ENCODE data around the gene INTS1.

Gene INTS1

GRCh38 chr7:1505731-1506550, 1.8 kb upstream of the INTS1 start:
- no peak for DNase-seq

- no peak for DNase-seq
Measured at GRCh38 chr7:1503390-1503789, 799 bp downstream of the INTS1 start.

- no peak for DNase-seq
Measured at GRCh38 chr7:1502845-1503244, 1.3 kb downstream of the INTS1 start.

- no peak for DNase-seq
Measured at GRCh38 chr7:1501487-1502270, 2.5 kb downstream of the INTS1 start.

- no peak for DNase-seq
Measured at GRCh38 chr7:1500064-1500807, 4.0 kb downstream of the INTS1 start.

- no peak for DNase-seq
Measured at GRCh38 chr7:1499367-1500029, 4.7 kb downstream of the INTS1 start.

GRCh38 chr7:1498370-1499305, 5.6 kb downstream of the INTS1 start:
- DNase-seq = no peak

- no peak for DNase-seq
Measured at GRCh38 chr7:1497293-1497927, 6.8 kb downstream of the INTS1 start.

- no peak for DNase-seq
Measured at GRCh38 chr7:1496531-1497292, 7.5 kb downstream of the INTS1 start.

- DNase-seq = no peak
Measured at GRCh38 chr7:1495564-1496242, 8.5 kb downstream of the INTS1 start.

- no peak for DNase-seq
Measured at GRCh38 chr7:1494866-1495563, 9.2 kb downstream of the INTS1 start.

GRCh38 chr7:1494447-1494846, 9.7 kb downstream of the INTS1 start:
- no peak for DNase-seq

- DNase-seq = no peak
Measured at GRCh38 chr7:1493571-1493970, 10.6 kb downstream of the INTS1 start.

GRCh38 chr7:1493129-1493528, 11.1 kb downstream of the INTS1 start:
- no peak for DNase-seq

- DNase-seq = no peak
Measured at GRCh38 chr7:1492640-1493039, 11.5 kb downstream of the INTS1 start.

GRCh38 chr7:1492221-1492620, 12.0 kb downstream of the INTS1 start:
- DNase-seq = no peak

- no peak for DNase-seq
Measured at GRCh38 chr7:1490837-1491236, 13.4 kb downstream of the INTS1 start.

GRCh38 chr7:1489336-1489735, 14.9 kb downstream of the INTS1 start:
- DNase-seq = no peak

GRCh38 chr7:1488016-1488415, 16.2 kb downstream of the INTS1 start:
- no peak for DNase-seq

All from MV-4-11 (cell line).